NCI-H460 (cell line): ENCODE measurements around the gene APOBEC3A. TPM values are rescaled to one million over a fixed set of nuclear protein-coding genes. Genes with fewer than 3 reads are reported as not detected.
"Not testable (repeated sequence)": the region's sequence is repeated elsewhere in the genome, so short reads cannot be mapped to it uniquely, and the experiment has no call there.

Source experiments
- DNase-seq: peaks from one replicate; pipeline ENCODE4 v3.0.0-alpha.2; 2016; ENCODE audit warnings: low read depth; ENCODE audit errors: extremely low read depth
- total RNA-seq: library from RNA; depleted of rRNA; stranded (reverse); fragments of >200 nt; shearing (Covaris generic); gene quantifications from 2 replicates; pipeline ENCODE4 v1.2.3, GENCODE V29; 2014

The APOBEC3A gene
- total RNA-seq, 1 experiment from 2014 or later, result not detected

- DNase-seq, result no peak
Observed at GRCh38 chr22:38957808-38958650, 620 bp downstream of the APOBEC3A start.

- DNase-seq, result not testable (repeated sequence)
Observed at GRCh38 chr22:38958651-38958943, 1.2 kb downstream of the APOBEC3A start.

DNA sequence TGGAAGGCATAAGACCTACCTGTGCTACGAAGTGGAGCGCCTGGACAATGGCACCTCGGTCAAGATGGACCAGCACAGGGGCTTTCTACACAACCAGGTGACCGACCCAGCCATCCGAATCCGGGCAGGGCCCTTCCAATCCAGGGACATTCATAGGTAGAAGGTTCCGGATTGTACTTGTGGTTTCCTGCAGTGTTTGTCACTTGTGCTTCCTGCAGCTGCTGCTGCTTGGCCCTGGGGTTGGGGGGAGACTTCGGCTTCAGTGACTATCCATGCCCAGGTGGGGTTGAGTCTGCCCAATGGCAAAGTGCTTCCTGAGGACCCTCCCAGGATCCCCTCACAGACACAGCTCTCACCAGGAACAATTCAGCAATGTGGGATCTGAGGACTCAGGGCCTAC lies 2.2 kb downstream of the APOBEC3A start:
- no peak for DNase-seq

DNA sequence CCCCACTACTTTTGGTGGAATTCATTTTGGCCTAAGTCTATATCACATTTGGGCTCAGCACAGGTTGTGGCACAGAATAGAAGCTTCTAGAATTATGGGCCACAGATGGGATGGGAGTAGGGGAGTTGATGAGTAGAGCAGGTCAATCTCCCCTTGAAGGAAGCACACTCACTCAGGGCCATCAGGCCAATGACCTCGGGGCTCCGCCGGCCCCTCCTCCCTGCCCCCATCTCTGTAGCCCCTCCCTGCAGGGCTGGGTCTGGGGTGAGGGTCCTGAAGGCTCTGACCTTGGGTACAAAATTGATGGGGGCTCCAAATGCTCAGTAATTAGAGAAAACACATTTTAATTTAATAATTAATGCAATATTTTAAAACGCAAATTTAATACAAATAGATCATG lies 3.3 kb downstream of the APOBEC3A start:
- not testable (repeated sequence) for DNase-seq

DNA sequence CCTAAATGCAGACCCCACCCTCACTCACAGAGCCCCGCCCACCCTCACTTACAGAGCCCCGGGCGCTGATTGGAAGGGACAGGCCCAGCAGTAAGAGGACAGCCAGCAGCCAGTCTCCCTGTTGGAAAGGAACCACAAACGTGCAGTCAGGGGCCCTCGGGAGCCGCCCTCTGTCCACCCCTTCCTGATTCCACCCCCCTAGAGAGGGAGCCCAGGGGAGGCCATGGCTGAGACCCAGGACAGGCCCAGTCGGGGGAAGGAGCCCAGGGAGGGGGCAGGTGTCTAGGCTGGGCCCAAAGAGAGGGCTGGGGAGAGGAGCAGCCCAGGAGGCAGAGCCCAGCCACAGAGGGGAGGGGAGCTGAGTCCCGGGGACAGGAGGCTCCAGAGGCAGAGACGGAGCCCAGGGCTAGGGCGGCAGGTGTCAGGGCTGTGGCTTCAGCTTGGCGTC lies 5.9 kb downstream of the APOBEC3A start:
- not testable (repeated sequence) for DNase-seq

DNA sequence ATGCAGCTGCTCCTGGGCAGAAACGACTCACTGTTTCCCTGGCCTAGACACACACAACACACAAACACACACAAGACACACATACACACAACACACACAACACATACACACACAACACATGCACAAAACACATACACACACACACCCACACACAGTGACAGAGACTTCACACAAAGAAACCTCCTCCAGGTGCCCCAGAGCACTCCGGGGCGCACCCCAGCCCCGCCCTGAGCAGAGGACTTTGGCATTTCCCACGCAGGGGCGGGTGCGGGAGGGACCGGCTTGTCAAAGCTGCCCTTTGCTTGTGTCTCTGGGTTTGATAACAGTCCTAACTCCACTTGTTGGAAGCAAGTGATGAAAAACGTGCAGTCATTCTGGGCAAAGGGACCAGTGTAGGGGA lies 6.5 kb downstream of the APOBEC3A start:
- DNase-seq, result no peak

DNA sequence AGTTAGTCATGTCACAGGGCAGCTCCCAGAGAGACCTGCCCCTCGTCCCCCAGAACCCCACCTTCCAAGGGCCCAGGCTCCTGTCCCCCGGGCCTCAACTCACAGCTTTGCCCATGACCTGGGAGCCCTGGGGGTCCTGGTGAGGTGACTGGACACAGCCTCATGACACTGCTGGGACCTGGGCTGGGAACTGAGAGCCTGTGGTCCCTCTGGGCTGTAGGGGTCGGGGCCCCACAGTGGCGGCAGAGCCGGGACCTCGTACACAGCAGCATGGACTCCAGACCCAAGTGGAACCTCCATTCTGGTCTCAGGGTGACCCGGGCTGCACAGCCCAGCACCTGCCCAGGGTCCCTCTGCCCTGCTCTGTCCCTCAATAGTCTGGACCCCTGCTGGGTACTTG lies 6.9 kb downstream of the APOBEC3A start:
- DNase-seq, result no peak

DNA sequence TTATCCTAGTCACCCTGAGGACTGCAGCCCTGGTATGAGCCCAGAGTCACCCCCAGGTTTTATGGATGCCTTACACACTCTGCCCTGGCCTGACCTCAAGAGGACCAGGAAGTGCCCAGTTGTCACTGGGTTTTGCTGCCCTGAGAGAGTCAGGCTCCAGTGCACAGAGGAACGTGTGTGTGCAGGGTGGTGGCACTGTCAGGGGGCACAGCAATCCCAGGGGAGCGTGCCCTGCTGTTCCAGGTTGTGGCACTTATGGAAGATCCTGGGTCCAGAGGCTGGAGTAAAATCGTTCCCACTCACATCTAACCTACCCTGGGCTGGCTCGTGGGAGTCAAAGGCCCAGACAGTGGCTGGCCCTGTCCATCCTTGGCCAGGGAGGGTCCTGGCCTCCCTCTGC lies 7.6 kb downstream of the APOBEC3A start:
- no peak for DNase-seq

GRCh38 chr22:38965614-38966379 lies 8.4 kb downstream of the APOBEC3A start:
- DNase-seq, result no peak

DNA sequence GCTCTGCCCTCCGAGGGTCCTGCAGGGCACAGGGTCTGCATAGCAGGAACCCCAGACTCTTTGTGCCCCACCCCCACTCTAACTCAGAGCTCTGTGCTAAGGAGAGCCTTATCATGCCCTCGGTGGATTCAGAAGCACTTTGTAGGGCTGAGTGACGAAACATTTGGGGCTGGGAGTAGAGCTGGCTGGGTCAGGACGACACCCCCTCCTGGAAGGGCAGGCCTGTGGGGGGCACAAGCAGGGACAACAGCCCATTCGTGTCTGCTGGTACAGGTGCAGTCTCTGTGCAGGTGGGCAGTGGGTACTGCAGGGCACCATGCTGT lies 8.9 kb downstream of the APOBEC3A start:
- DNase-seq, result no peak

GRCh38 chr22:38966942-38967341 lies 9.5 kb downstream of the APOBEC3A start:
- DNase-seq, result no peak

- no peak for DNase-seq
Observed at GRCh38 chr22:38967451-38968450, 10.3 kb downstream of the APOBEC3A start.

GRCh38 chr22:38968801-38969200 lies 11.4 kb downstream of the APOBEC3A start:
- DNase-seq, result no peak

- DNase-seq, result no peak
Observed at GRCh38 chr22:38970551-38970950, 13.1 kb downstream of the APOBEC3A start.

- DNase-seq, result no peak
Observed at GRCh38 chr22:38971202-38971601, 13.8 kb downstream of the APOBEC3A start.

GRCh38 chr22:38971791-38972190 lies 14.4 kb downstream of the APOBEC3A start:
- no peak for DNase-seq

GRCh38 chr22:38972558-38972957 lies 15.1 kb downstream of the APOBEC3A start:
- no peak for DNase-seq

DNA sequence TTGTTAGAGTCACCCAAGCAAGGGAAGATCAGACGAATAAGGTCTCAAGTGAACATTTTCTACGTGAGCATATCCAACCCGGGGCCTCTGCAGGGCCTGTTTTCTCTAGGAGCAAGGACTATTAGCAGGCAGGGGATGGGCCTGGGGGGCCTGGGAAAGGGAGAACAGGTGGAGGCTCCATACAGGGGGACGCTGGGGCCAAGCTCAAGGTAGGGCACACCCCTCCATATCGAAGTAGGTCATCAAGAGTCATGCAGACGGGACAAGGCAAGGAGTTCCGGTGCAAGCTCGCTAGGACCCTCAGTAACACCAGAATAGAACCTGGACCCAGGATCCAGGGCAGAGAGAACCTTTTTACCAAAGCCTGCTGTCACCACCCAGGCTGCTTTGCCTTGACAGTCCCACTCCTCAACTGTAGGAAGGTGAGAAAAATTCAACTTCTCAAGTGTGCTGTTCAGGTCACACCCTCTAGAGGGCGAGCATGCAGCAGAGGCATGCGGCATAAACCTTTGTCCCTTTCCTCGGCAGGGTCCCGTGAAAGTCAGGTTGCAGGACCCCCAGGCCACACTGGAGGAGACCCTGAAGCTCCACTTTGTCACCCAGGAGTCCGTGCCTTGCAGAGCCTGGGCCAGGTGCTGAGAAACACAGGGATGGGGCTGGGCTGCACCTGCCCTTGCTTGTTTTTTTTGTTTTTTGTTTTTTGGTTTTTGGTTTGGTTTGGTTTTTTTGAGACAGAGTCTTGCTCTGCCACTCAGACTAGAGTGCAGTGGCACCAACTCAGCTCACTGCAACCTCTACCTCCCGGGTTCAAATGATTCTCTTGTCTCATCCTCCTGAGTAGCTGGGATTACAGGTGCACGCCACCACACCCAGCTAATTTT lies 16.1 kb downstream of the APOBEC3A start:
- DNase-seq, result peak; percentile 5

- DNase-seq, result no peak
Observed at GRCh38 chr22:38974170-38974825, 16.9 kb downstream of the APOBEC3A start.

DNA sequence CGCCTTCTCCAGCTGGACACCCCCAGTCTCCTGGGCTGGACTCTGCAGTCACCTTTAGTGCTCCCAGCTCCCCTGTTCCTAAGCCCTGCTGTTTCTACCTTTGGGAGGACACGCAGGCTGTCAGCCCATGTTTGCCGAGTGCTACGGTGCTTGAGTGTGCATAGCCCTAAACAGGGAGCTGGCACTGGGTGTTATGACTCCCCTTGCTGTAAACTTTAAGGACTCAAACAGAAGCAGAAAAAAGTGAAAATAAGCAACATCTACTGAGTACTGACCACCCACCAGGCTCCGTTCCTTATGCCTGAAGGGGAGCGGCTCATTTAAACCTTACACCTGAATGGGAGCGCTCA lies 17.4 kb downstream of the APOBEC3A start:
- DNase-seq, result no peak
